GM19035 (cell line): Measurements from ENCODE around the gene MPDZ.
"Not testable (repeated sequence)": the region's sequence is repeated elsewhere in the genome, so short reads cannot be mapped to it uniquely, and the experiment has no call there.

Source experiments
- ATAC-seq: cut with Tn5 transposase; IDR thresholded peaks from one replicate; pipeline ENCODE4 v1.9.1; 2021; ENCODE audit not compliant: unreplicated experiment

MPDZ gene

DNA sequence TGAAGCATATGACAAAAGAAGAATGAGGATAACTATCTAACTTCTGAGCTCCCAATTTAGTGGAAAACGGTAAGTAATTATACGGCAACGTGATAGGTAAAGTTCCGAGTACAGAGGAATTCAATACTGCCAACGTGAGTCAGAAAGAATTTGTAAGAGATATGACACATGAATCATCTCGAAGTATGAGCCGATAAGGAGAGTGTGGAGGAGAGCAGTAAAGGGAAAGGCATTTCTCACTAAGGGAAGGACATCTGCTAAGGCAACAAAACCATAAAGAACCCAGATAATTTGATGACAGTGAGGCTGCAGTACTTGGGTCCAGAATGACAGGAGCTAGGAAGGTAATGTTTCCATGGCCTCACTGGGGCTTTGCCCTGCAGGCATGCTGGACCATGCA, 11.0 kb downstream of the MPDZ start:
- no peak for ATAC-seq

DNA sequence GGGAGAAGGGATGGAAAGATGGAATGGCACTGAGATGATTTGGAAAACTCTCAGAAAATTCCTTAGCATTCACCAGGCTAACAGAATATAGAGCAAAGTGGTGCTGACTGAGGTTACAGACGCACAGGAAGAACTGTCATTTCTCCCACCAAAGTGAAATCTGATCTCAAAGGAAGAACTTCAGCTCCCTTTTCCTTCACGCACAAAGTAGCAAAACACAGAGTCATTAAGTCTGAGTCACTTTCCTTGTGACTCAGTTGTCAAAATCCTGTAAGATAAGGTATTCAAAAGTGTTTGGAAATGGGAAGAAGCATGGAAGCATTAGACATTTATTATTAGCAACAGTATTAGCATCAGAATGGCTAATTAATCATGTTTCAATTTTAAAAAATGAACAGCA, 11.7 kb downstream of the MPDZ start:
- no peak for ATAC-seq

DNA sequence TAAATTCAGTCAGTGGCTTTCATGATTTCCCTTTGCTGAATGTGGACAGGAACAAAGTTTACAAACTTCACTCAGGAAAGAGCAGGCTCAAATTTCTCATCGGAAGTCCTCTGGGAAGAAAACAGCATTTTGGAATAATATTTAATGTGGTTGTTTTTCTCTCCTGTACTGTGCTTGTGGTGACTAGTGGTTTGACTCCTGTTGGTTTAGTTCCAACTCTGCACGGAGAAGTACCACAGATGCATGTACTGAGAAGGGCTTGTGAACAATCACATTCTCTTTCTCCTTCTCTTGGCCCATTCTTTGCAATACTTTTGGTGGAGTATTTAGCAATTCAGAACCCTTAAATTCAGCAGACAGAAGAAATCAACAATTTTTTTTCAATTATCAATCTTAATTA, 13.3 kb downstream of the MPDZ start:
- no peak for ATAC-seq

DNA sequence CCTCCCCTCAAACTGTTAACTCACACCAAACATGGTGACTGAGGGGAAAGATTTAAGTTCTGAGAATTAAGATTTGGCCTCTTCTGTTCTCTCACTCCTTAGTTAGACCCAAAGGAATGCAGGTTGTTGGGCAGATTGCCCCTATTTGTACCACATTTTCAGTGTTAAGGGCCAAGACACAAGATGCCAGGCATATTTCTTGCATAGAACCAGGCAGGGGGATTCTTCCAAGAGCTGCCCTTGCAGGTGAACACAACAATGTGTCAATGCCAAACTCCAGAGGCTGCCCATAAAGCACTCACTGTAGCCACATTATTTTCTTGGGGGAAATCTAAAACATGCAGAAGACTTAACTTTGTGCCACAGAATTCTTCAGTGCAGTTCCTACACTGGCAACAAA, 14.7 kb downstream of the MPDZ start:
- no peak for ATAC-seq

DNA sequence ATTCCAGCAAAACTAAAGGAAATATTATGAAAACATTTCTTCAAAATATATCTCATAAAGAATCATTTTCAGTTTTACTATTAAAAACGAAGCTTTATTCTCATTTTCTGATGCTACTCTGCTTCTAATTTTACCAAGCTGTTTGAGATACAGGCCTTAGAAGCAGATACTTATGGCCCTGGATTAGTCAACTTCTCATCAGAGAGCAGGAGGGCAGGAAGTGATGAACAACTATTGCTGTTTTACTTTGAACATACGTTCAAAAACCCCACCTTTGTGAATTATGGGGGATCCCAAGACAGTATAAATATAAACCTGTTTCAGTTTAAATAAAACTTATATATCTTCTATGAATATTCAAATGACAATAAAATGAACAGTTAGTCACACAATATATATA, 16.0 kb downstream of the MPDZ start:
- no peak for ATAC-seq

DNA sequence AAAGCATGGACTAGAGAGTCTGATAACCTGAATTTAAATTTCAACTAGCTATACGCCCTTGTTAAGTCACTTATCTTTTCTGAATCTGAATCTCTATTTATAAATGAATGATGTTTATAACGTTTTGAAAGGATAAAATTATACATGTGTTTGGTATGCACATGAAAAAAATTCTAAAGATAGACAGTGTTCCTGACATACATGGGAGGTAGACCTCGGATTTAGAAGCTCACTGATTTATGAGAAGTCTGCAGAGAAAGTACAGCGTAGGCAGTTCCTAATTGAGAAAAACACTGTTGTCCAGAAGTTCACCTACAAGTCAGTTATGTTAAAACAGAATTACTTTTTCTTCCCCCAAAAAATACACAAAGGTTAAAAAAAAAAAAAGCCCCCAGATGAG, 26.6 kb downstream of the MPDZ start:
- ATAC-seq = no peak

DNA sequence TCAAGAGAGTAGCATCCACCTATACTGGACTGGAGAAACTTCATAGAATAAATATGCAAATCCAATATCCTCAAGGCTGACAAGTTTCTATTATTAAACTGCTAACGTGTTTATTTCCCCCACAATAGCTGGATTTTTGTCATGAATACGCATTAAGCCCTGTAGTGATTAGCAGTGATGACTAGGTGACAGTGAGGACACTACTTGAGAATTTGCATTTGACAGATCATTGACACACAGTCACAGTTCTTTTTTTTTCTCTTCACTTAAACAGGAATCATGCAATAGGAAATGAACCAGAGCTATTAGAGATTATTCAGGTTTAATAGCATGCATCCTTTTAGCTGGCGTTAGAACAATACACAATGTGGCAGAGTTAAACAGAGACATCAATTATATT, 35.3 kb downstream of the MPDZ start:
- ATAC-seq = no peak

DNA sequence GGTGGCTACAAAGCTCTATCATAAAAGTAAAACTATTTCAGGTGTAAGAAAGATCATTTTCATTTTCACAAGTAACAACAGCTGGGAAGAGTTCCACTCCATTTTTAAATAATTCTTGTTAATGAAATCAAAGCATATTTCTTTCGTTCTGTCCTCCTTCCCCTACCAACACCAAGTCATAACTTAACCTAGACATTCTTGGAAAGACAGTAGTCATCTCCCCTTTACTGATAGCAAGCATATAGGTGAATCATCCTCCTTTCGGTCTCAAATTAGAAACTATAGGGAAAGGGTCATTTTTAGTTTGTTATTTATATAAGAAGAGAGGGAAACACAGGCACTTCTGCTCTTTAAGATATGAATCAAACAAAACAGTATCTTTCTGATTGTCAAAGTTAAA, 38.2 kb downstream of the MPDZ start:
- no peak for ATAC-seq

DNA sequence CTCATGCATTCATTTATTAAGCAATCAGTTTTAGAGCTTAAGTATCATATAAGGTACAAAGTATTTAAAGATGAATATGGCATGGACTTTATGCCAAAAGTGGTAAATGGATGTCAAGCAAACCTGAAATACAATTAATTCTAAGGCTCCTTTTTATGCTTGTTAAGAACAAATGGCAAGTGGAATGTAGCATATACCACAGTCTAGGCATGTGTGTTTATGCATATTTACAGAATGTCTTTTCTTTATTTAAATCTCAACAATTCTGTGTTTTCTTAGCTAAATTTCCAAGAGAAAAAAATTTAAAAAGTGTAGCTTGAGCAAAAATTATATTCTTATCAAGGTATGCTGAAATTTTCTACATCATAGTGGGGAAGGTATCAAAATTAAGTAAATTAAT, 39.8 kb downstream of the MPDZ start:
- ATAC-seq = no peak

DNA sequence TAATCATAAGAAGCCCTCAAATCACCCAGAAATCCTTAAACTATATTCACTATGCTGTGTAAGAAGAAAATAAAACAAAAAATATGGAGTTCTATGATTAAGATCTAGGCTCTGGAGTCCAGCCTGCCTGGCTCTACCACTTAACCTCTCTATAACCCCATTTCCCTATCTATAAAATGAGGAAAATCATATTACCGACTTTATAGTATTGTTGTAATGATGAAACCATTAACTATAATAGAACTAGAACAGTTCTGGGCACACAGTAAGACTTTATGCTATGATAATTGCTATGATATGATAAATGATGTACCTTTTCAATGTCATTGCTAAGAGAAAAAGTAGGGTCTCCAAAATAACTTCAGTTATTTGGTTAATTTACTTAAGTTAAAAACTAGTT, 40.3 kb downstream of the MPDZ start:
- no peak for ATAC-seq

DNA sequence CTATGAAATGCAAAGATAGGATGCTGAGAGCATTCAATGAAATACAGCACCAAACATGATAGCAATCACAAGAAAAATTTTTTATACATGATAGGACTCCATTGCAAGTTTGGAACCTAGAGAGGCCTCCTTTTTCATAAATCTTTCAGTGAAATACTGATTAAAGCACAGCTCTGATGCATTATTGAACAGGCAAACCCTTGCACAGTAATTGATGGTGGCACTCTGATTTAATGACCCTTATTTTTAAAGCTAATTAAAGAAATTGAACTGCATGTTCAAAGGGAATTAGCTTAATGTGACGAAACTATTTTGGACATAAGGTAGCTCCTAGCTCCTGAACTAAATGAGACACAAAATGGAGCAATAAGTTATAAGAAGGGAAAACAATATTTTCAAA, 44.6 kb downstream of the MPDZ start:
- ATAC-seq = no peak

DNA sequence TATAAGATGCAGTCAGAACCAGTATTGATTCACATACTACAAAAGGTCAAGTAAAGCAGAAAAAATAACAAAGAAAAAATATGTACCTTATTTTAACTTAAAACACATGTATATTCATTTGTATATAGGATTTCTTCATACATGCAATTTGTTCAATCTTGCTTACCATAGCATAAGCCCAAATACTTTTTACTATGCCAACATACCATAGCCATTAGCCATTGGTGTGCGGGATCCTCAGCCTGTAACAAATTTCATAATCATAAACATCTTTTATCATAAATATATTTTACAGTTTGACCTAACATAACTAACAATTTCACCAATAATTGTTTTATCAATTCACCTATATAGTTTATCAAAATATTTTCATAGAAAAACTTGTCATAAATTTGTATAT, 51.1 kb downstream of the MPDZ start:
- no peak for ATAC-seq

DNA sequence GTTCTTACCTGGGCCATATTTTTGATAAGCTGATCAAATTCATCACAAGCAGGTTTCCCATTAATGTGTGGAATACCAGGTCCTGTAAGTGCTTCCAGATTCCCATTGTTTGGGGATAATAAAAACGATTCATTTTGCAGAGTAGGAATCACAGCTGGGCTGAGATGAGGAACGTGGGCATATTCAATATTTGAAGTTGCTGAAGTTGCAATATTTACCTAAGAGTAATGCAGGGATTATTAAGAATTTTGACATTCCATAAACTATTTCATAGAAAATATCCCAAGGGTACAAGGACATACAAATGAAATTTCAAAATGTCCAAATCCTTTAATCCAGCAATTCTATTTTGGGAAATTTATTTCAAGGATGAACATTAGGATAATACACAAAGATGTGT, 55.1 kb downstream of the MPDZ start:
- no peak for ATAC-seq

DNA sequence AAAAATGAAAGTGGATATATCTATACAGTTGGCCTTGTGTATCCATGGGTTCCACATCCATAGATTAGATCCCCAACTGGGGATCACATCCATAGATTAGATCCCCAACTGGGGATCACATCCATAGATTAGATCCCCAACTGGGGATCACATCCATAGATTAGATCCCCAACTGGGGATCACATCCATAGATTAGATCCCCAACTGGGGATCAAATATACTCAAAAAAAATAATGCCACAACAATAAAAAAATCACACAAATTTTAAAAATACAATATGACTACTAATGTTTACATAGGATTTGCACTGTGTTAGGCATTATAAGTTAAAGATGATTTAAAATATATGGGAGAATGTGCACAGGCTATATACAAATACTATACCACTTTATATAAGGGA, 56.8 kb downstream of the MPDZ start:
- not testable (repeated sequence) for ATAC-seq

DNA sequence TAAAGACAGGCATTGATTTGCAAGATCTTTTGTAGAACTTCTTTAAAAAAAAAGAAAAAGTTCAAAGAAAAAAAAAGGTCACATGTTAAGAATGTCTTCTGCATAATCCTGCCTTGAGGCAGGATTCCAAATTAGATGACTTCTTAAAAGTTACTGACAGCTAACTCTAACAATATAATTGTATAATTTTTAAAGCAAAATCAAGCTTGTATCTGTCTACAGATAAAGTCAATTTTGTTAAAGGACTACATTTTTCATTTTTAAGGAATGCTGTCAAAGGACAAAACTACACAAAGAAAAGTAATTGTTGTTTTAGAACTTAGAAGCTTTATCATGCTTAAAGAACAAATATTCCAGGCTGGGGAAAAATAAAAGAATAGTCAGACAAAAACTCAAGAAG, 57.8 kb downstream of the MPDZ start:
- ATAC-seq = no peak

DNA sequence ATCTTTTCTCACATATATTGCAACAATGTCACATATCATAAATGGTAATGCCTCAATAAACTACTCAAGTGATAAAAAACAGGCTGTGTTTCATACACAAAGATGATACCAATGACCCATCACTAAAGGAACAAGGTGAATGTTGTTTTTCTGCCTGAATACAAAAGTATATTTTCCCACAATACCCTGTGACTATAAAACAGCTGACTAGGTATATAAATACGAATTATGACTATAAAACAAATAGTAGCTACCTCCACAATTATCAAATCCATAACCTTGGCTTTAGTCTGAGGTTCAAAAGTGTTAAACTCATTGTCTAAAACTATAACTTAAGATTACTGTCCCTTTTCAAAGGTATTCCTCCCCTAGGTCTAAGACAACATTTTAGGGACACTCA, 58.7 kb downstream of the MPDZ start:
- ATAC-seq = no peak

DNA sequence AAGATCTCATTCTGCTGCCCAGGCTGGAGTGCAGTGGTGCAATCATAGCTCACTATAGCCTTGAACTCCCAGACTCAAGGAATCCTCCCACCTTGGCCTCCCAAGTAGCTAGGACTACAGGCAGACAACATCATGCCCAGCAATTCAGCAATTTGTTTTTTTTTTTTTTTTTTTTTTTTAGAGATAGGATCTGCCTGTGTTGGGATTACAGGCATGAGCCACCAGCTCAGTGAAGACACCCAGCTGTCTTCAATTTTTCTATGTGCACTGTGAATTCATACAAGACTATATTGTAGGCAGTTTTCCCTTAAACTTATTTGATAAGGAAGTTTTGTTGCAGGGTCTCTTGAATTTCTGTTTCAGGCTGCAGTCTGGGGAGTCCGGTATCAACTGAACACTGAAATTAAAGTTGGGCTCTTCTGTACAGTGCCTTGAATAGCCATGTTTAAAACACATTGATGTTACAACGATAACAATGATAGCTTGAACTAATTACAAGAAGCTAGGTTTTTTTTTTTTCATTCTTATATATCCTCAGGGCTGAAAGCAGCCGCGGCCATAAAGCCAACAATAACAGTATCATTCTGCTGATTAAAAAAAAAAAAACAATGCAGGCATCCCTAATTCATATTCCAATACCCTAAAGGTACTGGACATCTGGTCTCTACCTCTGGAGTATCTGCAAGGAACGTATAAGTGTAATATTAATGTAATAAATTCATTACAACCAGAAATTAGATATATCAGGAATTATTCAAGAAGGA, 63.5 kb downstream of the MPDZ start:
- ATAC-seq = no peak

DNA sequence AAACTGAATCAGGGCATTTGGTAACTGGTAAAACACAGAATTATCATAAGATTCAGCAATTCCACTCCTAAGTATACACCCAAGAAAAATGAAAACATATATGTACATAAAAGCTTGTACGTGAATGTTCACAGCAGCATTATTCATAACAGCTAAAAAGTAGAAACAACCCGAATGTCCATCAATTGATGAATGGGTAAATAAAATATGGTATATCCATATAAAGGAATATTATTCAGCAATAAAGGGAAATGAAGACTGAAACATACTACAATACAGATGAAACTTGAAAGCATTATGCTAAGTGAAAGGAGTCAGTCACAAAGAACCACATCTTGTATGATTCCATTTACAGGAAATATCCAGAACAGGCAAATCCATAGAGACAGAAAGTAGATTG, 65.5 kb downstream of the MPDZ start:
- ATAC-seq = no peak

DNA sequence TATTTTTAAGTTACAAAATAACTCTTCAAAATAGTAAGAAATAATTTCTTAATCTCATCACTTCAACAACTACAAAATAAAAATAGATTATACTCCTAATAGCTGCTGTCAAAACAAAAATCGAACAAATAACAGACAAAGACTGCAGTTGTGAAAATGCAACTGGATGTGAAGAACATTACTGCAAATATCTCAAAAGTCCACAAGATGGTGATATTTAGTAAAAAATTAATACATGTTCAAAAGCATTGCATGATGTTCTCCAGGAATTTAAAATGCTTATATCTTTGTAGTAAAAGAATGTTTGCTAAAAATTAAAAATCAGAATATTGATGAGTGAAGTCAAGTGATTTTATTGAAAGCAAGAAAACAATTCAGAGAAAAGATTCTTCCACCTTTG, 66.2 kb downstream of the MPDZ start:
- no peak for ATAC-seq

DNA sequence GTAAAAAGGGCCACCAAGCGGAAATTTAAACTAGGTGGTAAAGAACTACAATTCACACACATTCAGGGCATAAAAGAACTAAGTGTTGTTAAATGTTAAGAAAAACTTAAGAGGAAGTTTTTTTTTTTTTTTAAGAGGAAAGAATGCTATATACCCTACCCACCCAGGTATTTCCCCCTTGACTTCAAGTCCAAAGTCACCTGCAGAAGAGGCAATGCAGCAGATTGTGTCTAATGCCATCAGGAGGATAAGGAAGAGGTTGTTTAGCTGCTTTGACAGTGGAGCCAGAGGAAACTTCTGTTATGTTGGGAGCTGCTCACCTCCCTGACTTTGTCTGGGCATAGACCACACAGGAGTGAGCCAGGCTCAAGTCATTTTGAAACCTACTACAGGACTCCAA, 69.2 kb downstream of the MPDZ start:
- ATAC-seq = no peak

DNA sequence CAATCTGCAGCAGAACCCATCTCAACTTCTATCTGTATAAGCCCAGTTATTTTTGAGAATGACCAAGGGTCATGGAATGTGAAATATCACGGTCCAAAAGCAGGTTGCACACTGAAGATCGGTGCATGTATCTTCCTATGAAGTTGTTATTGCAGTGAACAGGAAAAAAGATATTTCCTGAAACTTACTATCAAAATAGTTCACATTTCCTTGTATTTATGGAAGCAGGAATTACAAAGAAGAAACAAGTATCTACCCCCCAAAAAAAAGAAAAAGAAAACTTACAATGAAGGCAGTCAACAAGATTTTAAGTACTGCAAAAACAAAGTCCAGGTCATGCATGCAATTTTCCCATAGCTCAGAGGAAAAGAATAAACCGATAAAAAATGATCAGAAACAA, 70.0 kb downstream of the MPDZ start:
- no peak for ATAC-seq

DNA sequence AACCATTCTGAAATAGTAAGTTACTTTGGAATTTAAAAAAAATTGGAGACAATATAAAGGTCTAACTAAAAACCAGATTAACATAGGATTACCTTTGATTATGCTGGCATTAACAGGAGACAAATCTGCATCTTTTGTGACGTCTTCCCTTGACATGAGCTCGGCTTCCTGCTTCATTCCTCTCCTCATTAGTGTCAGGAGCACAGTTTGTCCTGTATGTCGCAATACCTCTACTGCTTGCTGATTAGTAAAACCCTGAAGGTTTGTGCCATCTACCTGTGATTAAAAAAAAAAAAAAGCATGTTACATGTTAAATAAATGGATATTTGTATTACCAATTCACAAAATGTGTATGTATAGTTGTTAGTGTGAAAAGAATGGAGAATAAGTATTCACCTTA, 73.7 kb downstream of the MPDZ start:
- ATAC-seq = no peak

DNA sequence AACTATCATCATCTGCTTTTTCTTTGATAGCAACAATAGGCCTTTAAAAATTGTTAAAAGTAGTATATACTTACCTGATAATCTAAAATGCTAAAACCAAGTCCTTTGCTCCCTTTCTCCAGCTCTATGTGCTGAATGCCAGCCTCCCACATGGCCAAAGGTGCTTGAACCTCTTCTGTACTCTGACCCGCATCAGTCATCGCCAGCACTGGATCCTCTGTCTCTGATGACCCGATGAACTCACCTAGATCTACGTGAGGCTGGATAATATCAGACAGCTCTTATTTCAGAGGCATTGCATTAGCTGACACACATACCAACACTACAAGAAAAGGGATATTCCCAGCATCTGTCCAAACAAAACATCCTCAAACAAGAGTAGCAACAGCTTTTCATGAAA, 89.5 kb downstream of the MPDZ start:
- no peak for ATAC-seq

DNA sequence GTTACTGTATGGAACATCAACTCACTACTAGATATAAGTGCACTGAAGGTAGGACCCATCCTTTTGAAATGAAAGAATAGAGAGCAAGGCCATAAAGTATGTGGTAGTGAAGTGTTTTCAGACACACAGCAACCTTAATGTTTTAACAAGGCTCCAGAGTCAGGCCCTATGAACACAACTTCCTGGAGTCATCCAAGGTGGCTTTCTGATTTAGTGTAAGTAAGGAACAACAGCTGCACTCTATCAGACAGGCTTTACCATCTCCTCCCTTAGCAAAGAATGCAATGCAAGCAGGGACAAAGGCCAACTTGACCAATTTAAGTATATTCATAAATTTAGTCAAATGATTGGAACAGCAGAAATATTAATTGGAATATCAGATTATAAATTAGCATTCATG, 90.1 kb downstream of the MPDZ start:
- no peak for ATAC-seq
